K562 (cell line): Measurements from ENCODE around the gene TMEM200B. TPM values are rescaled to one million over a fixed set of nuclear protein-coding genes. Genes with fewer than 3 reads are reported as not detected.

ENCODE experiments used
- ATAC-seq: fragments of 200-7000 bp; cut with Tn5 transposase; 3 replicates; pipeline ENCODE4 v1.9.1; 2020; ENCODE audit warnings: moderate library complexity
- BruUV-seq: library from RNA; stranded (reverse); fragments of 400-500 nt; replicated peaks from 2 replicates; lab custom pipeline; 2021; lab: Mats Ljungman, UMichigan
- CTCF ChIA-PET: fragments of 300-600 bp; formaldehyde crosslinking; extraction: SDS; loops from one replicate; lab custom pipeline; 2021; ENCODE audit warnings: low intra/inter-chr PET ratio; lab: Yijun Ruan, JAX
- POLR2A ChIA-PET: fragments of 300-600, 350-650 bp; sonication (Branson Sonifier 250); formaldehyde crosslinking; extraction: SDS; loops from one replicate; lab custom pipeline; 2021; ENCODE audit warnings: antibody characterized with exemption, inconsistent platforms; lab: Yijun Ruan, JAX
- DNase-seq, 4 experiments: peaks; one replicate each; pipeline versions ENCODE4 v3.0.0 to v3.0.0-alpha.2; 2011 to 2018; ENCODE audit warnings: low spot score in 3 of 4, mixed read lengths in 3 of 4; ENCODE audit errors: extremely low read depth in 1 of 4
- FAIRE-seq: peaks from 2 replicates; lab custom pipeline; 2011; peaks lifted over from hg19 to GRCh38; lab: Jason Lieb, UNC
- H2AFZ ChIP-seq: 2 replicates; pipeline ENCODE4 v1.6.0; 2011; ENCODE audit warnings: low read depth, low read length, control low read depth, inconsistent platforms
- H3K27ac ChIP-seq: fragments of 200-600 bp; 3 replicates; pipeline ENCODE4 v1.8.0; 2011; ENCODE audit warnings: low read depth, mild to moderate bottlenecking, control low read depth, inconsistent platforms, low read length, moderate library complexity, mixed read lengths; ENCODE audit errors: extremely low read depth
- H3K27me3 ChIP-seq, 2 experiments: fragments of 300-600 bp in 1 of 2; 2 replicates in 1 of 2; 3 replicates in 1 of 2; pipeline versions ENCODE4 v1.6.0 to v1.8.0; 2011; ENCODE audit warnings: inconsistent platforms in 2 of 2, low read length in 2 of 2, mild to moderate bottlenecking in 1 of 2, mixed read lengths in 1 of 2, moderate library complexity in 1 of 2; ENCODE audit not compliant: control insufficient read depth in 2 of 2, insufficient read depth in 2 of 2
- H3K36me3 ChIP-seq: fragments of 300-600 bp; 3 replicates; pipeline ENCODE4 v1.8.0; 2011; ENCODE audit warnings: mild to moderate bottlenecking, low read length, inconsistent platforms; ENCODE audit not compliant: control insufficient read depth, insufficient read depth
- H3K4me1 ChIP-seq, 2 experiments: fragments of 200-600 bp in 1 of 2; replicated peaks in 1 of 2; 2 replicates in 1 of 2; 3 replicates in 1 of 2; pipeline versions ENCODE4 v1.5.1 to v1.8.0; 2011; ENCODE audit warnings: inconsistent platforms in 2 of 2, low read length in 2 of 2, mild to moderate bottlenecking in 1 of 2, mixed read lengths in 1 of 2, moderate library complexity in 1 of 2; ENCODE audit not compliant: control insufficient read depth in 2 of 2, insufficient read depth in 2 of 2
- H3K4me2 ChIP-seq: 2 replicates; pipeline ENCODE4 v1.6.1; 2011; ENCODE audit warnings: low read length, control low read depth, inconsistent platforms, mixed read lengths; ENCODE audit not compliant: insufficient read depth
- H3K4me3 ChIP-seq: fragments of 200-600 bp; sonication (generic), shearing (Covaris generic); 2 replicates; pipeline ENCODE4 v1.5.1; 2016; ENCODE audit warnings: control low read depth, inconsistent platforms
- H3K79me2 ChIP-seq: fragments of 200-600 bp; 3 replicates; pipeline ENCODE4 v1.8.0; 2011; ENCODE audit warnings: low read length, inconsistent platforms; ENCODE audit not compliant: control insufficient read depth, insufficient read depth
- H3K9ac ChIP-seq, 2 experiments: 2 replicates each; pipeline versions ENCODE4 v1.6.0 to v1.6.1; 2011; ENCODE audit warnings: low read depth in 2 of 2, low read length in 2 of 2, control low read depth in 1 of 2, inconsistent platforms in 1 of 2, mild to moderate bottlenecking in 1 of 2, mixed read lengths in 1 of 2; ENCODE audit not compliant: insufficient read depth in 1 of 2
- H3K9me1 ChIP-seq: one replicate; pipeline ENCODE4 v1.6.0; 2011; ENCODE audit warnings: inconsistent platforms, mild to moderate bottlenecking, low read length, moderate library complexity; ENCODE audit not compliant: control insufficient read depth, insufficient read depth
- H3K9me3 ChIP-seq: replicated peaks from 2 replicates; pipeline ENCODE4 v1.5.1; 2011; ENCODE audit warnings: low read depth, low read length, inconsistent platforms; ENCODE audit not compliant: control insufficient read depth, insufficient read depth
- H4K20me1 ChIP-seq: replicated peaks from 2 replicates; pipeline ENCODE4 v1.6.1; 2011; ENCODE audit warnings: low read length, inconsistent platforms, mixed read lengths; ENCODE audit not compliant: control insufficient read depth, insufficient read depth
- MAFG ChIP-seq: fragments of 450-650 bp; conservative IDR thresholded peaks from 2 replicates; pipeline ENCODE4 v1.6.1; 2016; ENCODE audit warnings: missing genetic modification characterization, missing compliant biosample characterization
- POLR2A ChIP-seq: fragments of 450-650 bp; conservative IDR thresholded peaks from 2 replicates; pipeline ENCODE4 v1.6.1; 2016
- TGIF2 ChIP-seq: sonication (generic); formaldehyde crosslinking; IDR thresholded peaks from 2 replicates; pipeline ENCODE4 v1.8.1; 2022; ENCODE audit warnings: mild to moderate bottlenecking, missing genetic modification reagents, moderate library complexity
- ZNF79 ChIP-seq: fragments of 250-450 bp; sonication (Bioruptor Pico); IDR thresholded peaks from 2 replicates; pipeline ENCODE4 v1.4.0; 2020; ENCODE audit warnings: low read depth, mild to moderate bottlenecking, moderate library complexity
- WGBS: fragments of 100-300 bp; shearing (Covaris generic); methylation state at CpG from one replicate; pipeline ENCODE4 v1.1.6; 2016; ENCODE audit warnings: low coverage, mixed read lengths; ENCODE audit not compliant: insufficient coverage; ENCODE audit errors: missing lambda C conversion rate; 5-methylcytosine and 5-hydroxymethylcytosine counted together
- in situ Hi-C: fragments of 300-500 bp; cut with MboI; formaldehyde crosslinking; loops from 4 replicates; pipeline ENCODE4 v1.15.0; 2018; ENCODE audit warnings: inconsistent platforms, mixed read lengths
- intact Hi-C: fragments of 100-400 bp; cut with micrococcal nuclease; formaldehyde crosslinking; loops from 2 replicates; pipeline ENCODE4 v1.14.2; 2022
- polyA plus RNA-seq, 8 experiments: library from polyadenylated mRNA; depleted of rRNA in 4 of 8; stranded (reverse) in 5 of 8; unstranded in 3 of 8; fragments of >200 nt; fragmentation: Nextera tagmentation in 2 of 8; fragmentation: Illumina TruSeq in 1 of 8; extraction: Ambion mirVana in 2 of 8; extraction: Trizol in 1 of 8; gene quantifications; 2 replicates each; pipeline versions ENCODE4 v1.2.1 to v1.2.3, GENCODE V29; 2011 to 2014; ENCODE audit warnings: inconsistent platforms in 1 of 8, missing spikeins in 1 of 8
- total RNA-seq, 7 experiments: library from RNA; depleted of rRNA in 6 of 7; stranded (reverse); fragments of >200 nt in 6 of 7; fragmentation: Illumina TruSeq in 2 of 7; extraction: Trizol in 2 of 7; gene quantifications; 2 replicates each; pipeline versions ENCODE4 v1.2.1 to v1.2.3, GENCODE V29; 2011 to 2021; ENCODE audit warnings: low replicate concordance in 1 of 7
- TF ChIP-seq, protein P1 (sequence below): fragments of 250-450 bp; sonication (Bioruptor Pico); IDR thresholded peaks from 2 replicates; pipeline ENCODE4 v1.8.0; 2022; ENCODE audit warnings: inconsistent platforms, mild to moderate bottlenecking, moderate library complexity, borderline replicate concordance
- TF ChIP-seq, protein P2 (sequence below): fragments of 250-450 bp; sonication (Bioruptor Pico); IDR thresholded peaks from 2 replicates; pipeline ENCODE4 v1.8.0; 2021; ENCODE audit warnings: moderate library complexity, mild to moderate bottlenecking, inconsistent platforms

The TMEM200B gene
- total and polyA plus RNA-seq, 9 of the 15 experiments (the other 6 are each of a cell fraction or from before 2014, with no cell fraction given): 0.04 to 0.35 (median 0.10) TPM; not detected in 1

DNA sequence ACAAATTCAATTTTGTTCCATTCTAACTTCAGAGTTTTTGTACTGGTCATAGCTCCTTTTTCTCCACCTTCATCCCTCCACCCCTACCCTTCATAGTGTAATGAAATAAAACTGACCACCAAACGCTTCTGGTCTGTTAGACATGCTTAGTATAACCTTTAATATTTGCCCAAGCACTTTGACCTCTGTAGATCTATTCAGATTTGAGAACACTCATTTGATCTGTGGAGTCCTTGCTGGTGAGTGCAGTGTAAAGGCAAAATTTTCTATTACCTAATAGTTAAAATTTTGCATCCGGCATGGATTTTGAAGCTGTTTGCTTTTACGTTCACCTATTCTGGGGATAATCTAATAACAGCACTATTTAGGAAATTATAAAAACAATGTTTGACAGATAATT lies 41.2 kb downstream of the TMEM200B start:
- TF ChIP-seq ZNF79 (CRISPR knock-in tag) (no peak), TGIF2 (CRISPR knock-in tag) (no peak), MAFG (tag) (no peak), POLR2A (0 out of 2 replicates have a peak, but pooled peaks have one; percentile 3)
- TF ChIP-seq, protein P1, sequence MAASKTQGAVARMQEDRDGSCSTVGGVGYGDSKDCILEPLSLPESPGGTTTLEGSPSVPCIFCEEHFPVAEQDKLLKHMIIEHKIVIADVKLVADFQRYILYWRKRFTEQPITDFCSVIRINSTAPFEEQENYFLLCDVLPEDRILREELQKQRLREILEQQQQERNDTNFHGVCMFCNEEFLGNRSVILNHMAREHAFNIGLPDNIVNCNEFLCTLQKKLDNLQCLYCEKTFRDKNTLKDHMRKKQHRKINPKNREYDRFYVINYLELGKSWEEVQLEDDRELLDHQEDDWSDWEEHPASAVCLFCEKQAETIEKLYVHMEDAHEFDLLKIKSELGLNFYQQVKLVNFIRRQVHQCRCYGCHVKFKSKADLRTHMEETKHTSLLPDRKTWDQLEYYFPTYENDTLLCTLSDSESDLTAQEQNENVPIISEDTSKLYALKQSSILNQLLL (CRISPR knock-in tag): no peak
- TF ChIP-seq, protein P2, sequence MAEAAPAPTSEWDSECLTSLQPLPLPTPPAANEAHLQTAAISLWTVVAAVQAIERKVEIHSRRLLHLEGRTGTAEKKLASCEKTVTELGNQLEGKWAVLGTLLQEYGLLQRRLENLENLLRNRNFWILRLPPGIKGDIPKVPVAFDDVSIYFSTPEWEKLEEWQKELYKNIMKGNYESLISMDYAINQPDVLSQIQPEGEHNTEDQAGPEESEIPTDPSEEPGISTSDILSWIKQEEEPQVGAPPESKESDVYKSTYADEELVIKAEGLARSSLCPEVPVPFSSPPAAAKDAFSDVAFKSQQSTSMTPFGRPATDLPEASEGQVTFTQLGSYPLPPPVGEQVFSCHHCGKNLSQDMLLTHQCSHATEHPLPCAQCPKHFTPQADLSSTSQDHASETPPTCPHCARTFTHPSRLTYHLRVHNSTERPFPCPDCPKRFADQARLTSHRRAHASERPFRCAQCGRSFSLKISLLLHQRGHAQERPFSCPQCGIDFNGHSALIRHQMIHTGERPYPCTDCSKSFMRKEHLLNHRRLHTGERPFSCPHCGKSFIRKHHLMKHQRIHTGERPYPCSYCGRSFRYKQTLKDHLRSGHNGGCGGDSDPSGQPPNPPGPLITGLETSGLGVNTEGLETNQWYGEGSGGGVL (CRISPR knock-in tag): no peak
- no TSS peak for BruUV-seq
- intact Hi-C loops: no loop called here
- Histone ChIP-seq H2AFZ (no peak overlapping the region), H3K27me3 (no peaks in the 10 kb centered on the region), H3K4me1 (peaks cover 0 to 14% of the 10 kb centered on the region in 2 experiments; a peak in 2 of 5 replicates), H3K9me1 (no peaks in the 10 kb centered on the region), H3K4me2 (no peak overlapping the region), H3K79me2 (no peaks in the 10 kb centered on the region), H3K27ac (no peak overlapping the region), H4K20me1 (no peaks in the 10 kb centered on the region), H3K4me3 (no peak overlapping the region), H3K9ac (no peak overlapping the region), H3K9me3 (no peaks in the 10 kb centered on the region), H3K36me3 (peaks cover 51% of the 10 kb centered on the region; the same call in 2 of the 3 replicates)
- no peak for ATAC-seq
- 78% methylated on average over 3 of the region's 3 CpGs for WGBS
- DNase-seq: no peak
- in situ Hi-C loops: no loop called here
- CTCF ChIA-PET: no interaction called here
- POLR2A ChIA-PET: interaction anchor here (0.5 to 3.8 kb wide), 5 partner anchors 8 to 488 kb away, joined by 3 to 16 read pairs (median 4); no protein-coding TSS in a partner anchor
- no peak for FAIRE-seq
